SU-DHL-6 (cell line): ENCODE data around the gene TMEM271.

Source experiments
- H2AFZ ChIP-seq: fragments of 200-600 bp; sonication (generic); 2 replicates; pipeline ENCODE4 v1.6.1; 2014; ENCODE audit warnings: low read depth, mild to moderate bottlenecking, moderate library complexity, mixed read lengths, antibody characterized with exemption, low read length; ENCODE audit not compliant: severe bottlenecking
- H3F3A ChIP-seq: fragments of 200-600 bp; shearing (Covaris generic); 2 replicates; pipeline ENCODE4 v1.6.0; 2016; ENCODE audit warnings: antibody characterized with exemption, mild to moderate bottlenecking; ENCODE audit not compliant: insufficient read depth
- H3K27ac ChIP-seq: fragments of 200-600 bp; sonication (generic); 2 replicates; pipeline ENCODE4 v1.5.1; 2016; ENCODE audit warnings: low read depth, mild to moderate bottlenecking, low read length, moderate library complexity, mixed read lengths
- H3K27me3 ChIP-seq: fragments of 200-600 bp; sonication (generic), shearing (Covaris generic); 2 replicates; pipeline ENCODE4 v1.6.0; 2014; ENCODE audit warnings: mild to moderate bottlenecking, low read length
- H3K36me3 ChIP-seq: fragments of 200-600 bp; sonication (generic); 2 replicates; pipeline ENCODE4 v1.6.1; 2014; ENCODE audit warnings: mild to moderate bottlenecking, low read length, mixed read lengths
- H3K4me2 ChIP-seq: fragments of 300-600, 200-600 bp; shearing (Covaris generic), sonication (generic); 2 replicates; pipeline ENCODE4 v1.6.0; 2014; ENCODE audit warnings: low read length, low read depth, mild to moderate bottlenecking; ENCODE audit not compliant: poor library complexity, severe bottlenecking
- H3K4me3 ChIP-seq: fragments of 200-600 bp; sonication (generic); 2 replicates; pipeline ENCODE4 v1.5.1; 2014; ENCODE audit warnings: antibody characterized with exemption, low read length, mild to moderate bottlenecking, mixed read lengths; ENCODE audit not compliant: insufficient read depth, poor library complexity, severe bottlenecking
- H3K79me2 ChIP-seq: fragments of 200-600 bp; sonication (generic); 2 replicates; pipeline ENCODE4 v1.6.1; 2014; ENCODE audit warnings: mild to moderate bottlenecking, low read length, moderate library complexity; ENCODE audit not compliant: insufficient read depth
- H3K9ac ChIP-seq: fragments of 200-600 bp; sonication (generic); 2 replicates; pipeline ENCODE4 v1.7.0; 2014; ENCODE audit warnings: mild to moderate bottlenecking, low read length
- H3K9me2 ChIP-seq: fragments of 200-600 bp; sonication (generic); replicated peaks from 2 replicates; pipeline ENCODE4 v1.6.1; 2014; ENCODE audit warnings: low read length; ENCODE audit not compliant: insufficient read depth
- H3K9me3 ChIP-seq: fragments of 200-600 bp; sonication (generic); 2 replicates; pipeline ENCODE4 v1.6.1; 2014; ENCODE audit warnings: low read length, mixed read lengths; ENCODE audit not compliant: insufficient read depth
- H4K20me1 ChIP-seq: fragments of 200-600 bp; sonication (generic); 2 replicates; pipeline ENCODE4 v1.6.1; 2014; ENCODE audit warnings: low read depth, mild to moderate bottlenecking, antibody characterized with exemption, low read length, moderate library complexity, mixed read lengths
- EZH2phosphoT487 ChIP-seq: fragments of 200-600 bp; sonication (generic), shearing (Covaris generic); conservative IDR thresholded peaks from 2 replicates; pipeline ENCODE4 v1.6.1; 2018; ENCODE audit warnings: mild to moderate bottlenecking, antibody characterized with exemption, low read length, moderate library complexity, mixed read lengths
- TF ChIP-seq, protein P1 (sequence below): fragments of 200-600 bp; sonication (generic); IDR thresholded peaks from one replicate; pipeline ENCODE4 v1.5.1; 2017; ENCODE audit warnings: antibody characterized with exemption, mild to moderate bottlenecking, low read length, moderate library complexity; ENCODE audit not compliant: insufficient read depth, poor library complexity, severe bottlenecking

Gene TMEM271

DNA sequence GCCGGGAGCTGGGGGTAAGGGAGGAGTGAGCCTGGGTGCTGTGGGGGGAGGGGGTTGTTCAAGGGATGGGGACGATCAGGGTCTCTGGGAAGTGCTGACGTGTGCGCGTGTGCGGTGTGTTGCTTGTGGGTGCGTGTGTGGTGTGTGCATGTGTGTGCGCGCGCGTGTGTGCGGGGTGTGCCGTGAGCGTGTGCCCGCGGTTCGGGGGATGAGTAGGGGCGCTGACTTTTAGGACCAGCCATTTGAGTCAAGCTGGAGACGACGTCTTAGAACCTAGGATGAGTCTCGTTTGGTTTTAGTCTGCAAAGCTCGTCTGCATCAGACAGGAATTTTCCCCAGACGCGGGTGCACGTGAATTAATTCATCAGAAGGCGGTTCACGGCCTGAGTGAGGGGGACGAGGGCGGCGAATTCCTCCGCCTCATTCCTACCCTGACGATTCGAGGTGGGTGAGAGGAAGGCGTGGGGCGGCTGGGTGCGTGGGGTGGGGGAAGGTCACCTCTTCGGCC lies 950 bp upstream of the TMEM271 start:
- Histone ChIP-seq H3K27me3 (no peaks in the 10 kb centered on the region), H3F3A (no peaks in the 10 kb centered on the region), H3K27ac (no peak overlapping the region), H3K4me2 (no peak overlapping the region), H3K79me2 (no peaks in the 10 kb centered on the region), H4K20me1 (no peaks in the 10 kb centered on the region), H3K4me3 (no peak overlapping the region), H3K9me2 (no peaks in the 10 kb centered on the region), H3K9me3 (no peaks in the 10 kb centered on the region), H2AFZ (no peak overlapping the region), H3K36me3 (no peaks in the 10 kb centered on the region), H3K9ac (no peak overlapping the region)
- TF ChIP-seq, protein P1, sequence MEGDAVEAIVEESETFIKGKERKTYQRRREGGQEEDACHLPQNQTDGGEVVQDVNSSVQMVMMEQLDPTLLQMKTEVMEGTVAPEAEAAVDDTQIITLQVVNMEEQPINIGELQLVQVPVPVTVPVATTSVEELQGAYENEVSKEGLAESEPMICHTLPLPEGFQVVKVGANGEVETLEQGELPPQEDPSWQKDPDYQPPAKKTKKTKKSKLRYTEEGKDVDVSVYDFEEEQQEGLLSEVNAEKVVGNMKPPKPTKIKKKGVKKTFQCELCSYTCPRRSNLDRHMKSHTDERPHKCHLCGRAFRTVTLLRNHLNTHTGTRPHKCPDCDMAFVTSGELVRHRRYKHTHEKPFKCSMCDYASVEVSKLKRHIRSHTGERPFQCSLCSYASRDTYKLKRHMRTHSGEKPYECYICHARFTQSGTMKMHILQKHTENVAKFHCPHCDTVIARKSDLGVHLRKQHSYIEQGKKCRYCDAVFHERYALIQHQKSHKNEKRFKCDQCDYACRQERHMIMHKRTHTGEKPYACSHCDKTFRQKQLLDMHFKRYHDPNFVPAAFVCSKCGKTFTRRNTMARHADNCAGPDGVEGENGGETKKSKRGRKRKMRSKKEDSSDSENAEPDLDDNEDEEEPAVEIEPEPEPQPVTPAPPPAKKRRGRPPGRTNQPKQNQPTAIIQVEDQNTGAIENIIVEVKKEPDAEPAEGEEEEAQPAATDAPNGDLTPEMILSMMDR = no peak
- TF ChIP-seq EZH2phosphoT487 = no peak

DNA sequence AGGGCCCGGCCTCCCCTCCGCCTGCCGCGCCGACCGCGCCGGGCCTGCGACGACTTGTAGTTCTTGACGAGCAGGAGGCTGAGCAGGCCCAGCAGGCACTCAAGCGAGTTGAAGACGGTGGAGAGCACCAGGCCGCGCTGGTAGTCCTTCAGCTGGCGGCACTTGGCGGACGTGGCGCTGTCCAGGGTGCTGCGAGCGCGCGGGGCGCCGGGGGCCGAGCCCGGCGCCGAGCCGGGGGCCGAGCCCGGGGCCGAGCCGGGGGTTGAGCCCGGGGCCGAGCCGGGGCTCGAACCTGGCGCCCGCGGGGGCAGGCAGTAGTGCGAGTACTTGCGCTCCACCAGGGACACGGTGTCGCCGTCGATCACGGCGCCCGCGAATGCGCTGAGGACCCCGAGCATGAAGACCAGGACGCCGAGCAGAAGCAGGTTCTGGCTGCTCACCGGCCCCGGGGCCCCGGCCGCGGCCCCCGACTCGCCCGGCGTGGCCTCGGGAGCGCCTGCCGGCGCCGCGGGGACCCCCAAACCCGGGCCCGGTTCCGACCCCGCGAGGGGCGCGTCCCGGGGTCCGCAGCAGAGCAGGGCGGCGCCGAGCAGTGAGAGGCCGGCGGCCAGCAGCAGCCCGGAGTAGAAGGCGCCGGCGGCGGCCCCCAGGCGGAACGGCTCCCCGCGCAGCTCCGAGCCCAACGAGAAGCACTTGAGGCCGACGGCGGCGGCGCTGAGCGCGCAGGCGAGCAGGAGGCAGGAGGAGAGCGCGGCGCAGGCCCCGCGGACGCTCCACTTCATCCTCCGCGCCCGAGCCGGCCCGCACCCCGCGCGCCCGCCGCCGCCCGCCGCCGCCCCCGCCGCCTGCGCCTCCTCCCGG lies 584 bp downstream of the TMEM271 start:
- no peaks in the 10 kb centered on the region for H3F3A ChIP-seq
- no peaks in the 10 kb centered on the region for H3K27me3 ChIP-seq
- H3K4me3 ChIP-seq = no peak overlapping the region
- H3K27ac ChIP-seq = no peak overlapping the region
- H3K9ac ChIP-seq = no peak overlapping the region
- TF ChIP-seq, protein P1 = no peak
- no peak for TF ChIP-seq EZH2phosphoT487
- no peaks in the 10 kb centered on the region for H4K20me1 ChIP-seq
- H3K4me2 ChIP-seq = no peak overlapping the region
- H3K9me3 ChIP-seq = no peaks in the 10 kb centered on the region
- no peaks in the 10 kb centered on the region for H3K79me2 ChIP-seq
- no peak overlapping the region for H2AFZ ChIP-seq
- no peaks in the 10 kb centered on the region for H3K9me2 ChIP-seq
- H3K36me3 ChIP-seq = no peaks in the 10 kb centered on the region

DNA sequence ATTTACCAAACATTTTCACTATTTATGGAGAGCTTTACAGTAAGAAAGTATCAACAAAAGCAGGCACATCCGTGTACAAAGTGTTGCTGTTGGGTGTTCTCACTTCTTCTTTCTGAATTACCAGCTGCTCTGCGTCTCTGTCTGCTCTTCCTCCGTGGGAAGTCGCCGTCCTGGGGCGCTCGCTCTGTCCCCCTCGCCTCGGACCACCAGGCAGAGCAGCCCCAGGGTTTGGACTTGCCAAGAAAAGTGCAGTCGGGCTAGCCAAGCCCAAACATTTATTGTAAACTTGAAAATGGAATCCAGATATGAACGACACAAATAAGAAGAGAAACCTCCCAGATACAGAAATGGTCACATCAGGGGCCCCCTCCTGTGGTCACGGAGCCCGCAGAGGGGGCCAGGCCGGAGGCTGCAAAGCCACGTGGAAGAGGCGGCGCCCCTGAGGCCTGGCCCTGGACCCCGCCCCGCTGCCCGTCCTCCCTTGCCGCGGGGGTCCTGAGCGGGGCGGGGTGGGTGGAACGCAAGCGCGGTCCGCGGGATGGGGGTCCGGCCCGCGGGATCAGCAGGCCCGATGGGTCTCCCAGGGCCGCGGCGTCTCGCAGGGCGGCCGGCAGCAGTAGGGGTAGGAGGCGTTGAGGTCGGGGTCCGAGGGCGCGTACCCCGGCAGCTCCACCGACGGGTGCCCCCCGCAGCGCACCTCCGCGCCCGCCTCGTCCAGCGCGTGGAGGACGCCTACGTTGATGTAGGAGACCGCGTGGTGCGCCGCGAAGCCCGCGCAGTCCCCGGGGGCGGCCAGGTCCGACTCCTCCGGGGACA lies 1.5 kb downstream of the TMEM271 start:
- H2AFZ ChIP-seq = no peak overlapping the region
- H3K79me2 ChIP-seq = no peaks in the 10 kb centered on the region
- TF ChIP-seq, protein P1 = no peak
- no peak for TF ChIP-seq EZH2phosphoT487
- no peaks in the 10 kb centered on the region for H3K27me3 ChIP-seq
- H3K36me3 ChIP-seq = no peaks in the 10 kb centered on the region
- no peak overlapping the region for H3K9ac ChIP-seq
- no peak overlapping the region for H3K27ac ChIP-seq
- no peaks in the 10 kb centered on the region for H3K9me2 ChIP-seq
- H3K9me3 ChIP-seq = no peaks in the 10 kb centered on the region
- H4K20me1 ChIP-seq = no peaks in the 10 kb centered on the region
- no peak overlapping the region for H3K4me3 ChIP-seq
- H3K4me2 ChIP-seq = no peak overlapping the region
- no peaks in the 10 kb centered on the region for H3F3A ChIP-seq
